Neural crest cell (in vitro differentiated cells): ENCODE measurements around the gene RPL37A. TPM values are rescaled to one million over a fixed set of nuclear protein-coding genes. Genes with fewer than 3 reads are reported as not detected.

Experiments
- DNase-seq: peaks from one replicate; pipeline ENCODE4 v3.0.0; 2021; ENCODE audit warnings: low read depth, mixed read lengths, low spot score
- H3K27ac Mint-ChIP-seq: one replicate; pipeline ENCODE4 v1.8.0; 2021; ENCODE audit warnings: mild to moderate bottlenecking, mixed read lengths; ENCODE audit not compliant: unreplicated experiment
- H3K27me3 Mint-ChIP-seq: 2 replicates; pipeline ENCODE4 v1.8.0; 2021; ENCODE audit warnings: low read depth, mild to moderate bottlenecking, mixed read lengths
- H3K36me3 Mint-ChIP-seq: 2 replicates; pipeline ENCODE4 v1.8.0; 2021; ENCODE audit warnings: low read depth, mild to moderate bottlenecking, mixed read lengths
- H3K4me1 Mint-ChIP-seq: 2 replicates; pipeline ENCODE4 v1.8.0; 2021; ENCODE audit warnings: mixed read lengths
- H3K4me3 Mint-ChIP-seq: one replicate; pipeline ENCODE4 v1.8.0; 2021; ENCODE audit warnings: mild to moderate bottlenecking, mixed read lengths
- H3K9me3 Mint-ChIP-seq: 2 replicates; pipeline ENCODE4 v1.8.0; 2021; ENCODE audit warnings: mixed read lengths
- total RNA-seq: library from RNA; stranded (reverse); gene quantifications from 2 replicates; pipeline ENCODE4 v1.2.1, GENCODE V29; 2021
- TF ChIP-seq, protein P1 (sequence below): fragments of 200-600 bp; sonication (generic); conservative IDR thresholded peaks from 2 replicates; pipeline ENCODE4 v1.5.0; 2021; ENCODE audit warnings: antibody characterized with exemption, mild to moderate bottlenecking

RPL37A gene
- total RNA-seq, 1 donor from 2014 or later, result 3,339 TPM

GRCh38 chr2:216505133-216506106, 6.8 kb downstream of the RPL37A start:
- peaks cover 5% of the 10 kb centered on the region for H3K27me3 Mint-ChIP-seq
- H3K27ac Mint-ChIP-seq, result peak overlapping the region; percentile 54
- peaks cover 50% of the 10 kb centered on the region for H3K4me1 Mint-ChIP-seq
- no peak for DNase-seq
- H3K9me3 Mint-ChIP-seq, result no peaks in the 10 kb centered on the region
- TF ChIP-seq, protein P1, sequence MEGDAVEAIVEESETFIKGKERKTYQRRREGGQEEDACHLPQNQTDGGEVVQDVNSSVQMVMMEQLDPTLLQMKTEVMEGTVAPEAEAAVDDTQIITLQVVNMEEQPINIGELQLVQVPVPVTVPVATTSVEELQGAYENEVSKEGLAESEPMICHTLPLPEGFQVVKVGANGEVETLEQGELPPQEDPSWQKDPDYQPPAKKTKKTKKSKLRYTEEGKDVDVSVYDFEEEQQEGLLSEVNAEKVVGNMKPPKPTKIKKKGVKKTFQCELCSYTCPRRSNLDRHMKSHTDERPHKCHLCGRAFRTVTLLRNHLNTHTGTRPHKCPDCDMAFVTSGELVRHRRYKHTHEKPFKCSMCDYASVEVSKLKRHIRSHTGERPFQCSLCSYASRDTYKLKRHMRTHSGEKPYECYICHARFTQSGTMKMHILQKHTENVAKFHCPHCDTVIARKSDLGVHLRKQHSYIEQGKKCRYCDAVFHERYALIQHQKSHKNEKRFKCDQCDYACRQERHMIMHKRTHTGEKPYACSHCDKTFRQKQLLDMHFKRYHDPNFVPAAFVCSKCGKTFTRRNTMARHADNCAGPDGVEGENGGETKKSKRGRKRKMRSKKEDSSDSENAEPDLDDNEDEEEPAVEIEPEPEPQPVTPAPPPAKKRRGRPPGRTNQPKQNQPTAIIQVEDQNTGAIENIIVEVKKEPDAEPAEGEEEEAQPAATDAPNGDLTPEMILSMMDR, result no peak
- H3K4me3 Mint-ChIP-seq, result peak overlapping the region; percentile 55
- peaks cover 38% of the 10 kb centered on the region for H3K36me3 Mint-ChIP-seq

DNA sequence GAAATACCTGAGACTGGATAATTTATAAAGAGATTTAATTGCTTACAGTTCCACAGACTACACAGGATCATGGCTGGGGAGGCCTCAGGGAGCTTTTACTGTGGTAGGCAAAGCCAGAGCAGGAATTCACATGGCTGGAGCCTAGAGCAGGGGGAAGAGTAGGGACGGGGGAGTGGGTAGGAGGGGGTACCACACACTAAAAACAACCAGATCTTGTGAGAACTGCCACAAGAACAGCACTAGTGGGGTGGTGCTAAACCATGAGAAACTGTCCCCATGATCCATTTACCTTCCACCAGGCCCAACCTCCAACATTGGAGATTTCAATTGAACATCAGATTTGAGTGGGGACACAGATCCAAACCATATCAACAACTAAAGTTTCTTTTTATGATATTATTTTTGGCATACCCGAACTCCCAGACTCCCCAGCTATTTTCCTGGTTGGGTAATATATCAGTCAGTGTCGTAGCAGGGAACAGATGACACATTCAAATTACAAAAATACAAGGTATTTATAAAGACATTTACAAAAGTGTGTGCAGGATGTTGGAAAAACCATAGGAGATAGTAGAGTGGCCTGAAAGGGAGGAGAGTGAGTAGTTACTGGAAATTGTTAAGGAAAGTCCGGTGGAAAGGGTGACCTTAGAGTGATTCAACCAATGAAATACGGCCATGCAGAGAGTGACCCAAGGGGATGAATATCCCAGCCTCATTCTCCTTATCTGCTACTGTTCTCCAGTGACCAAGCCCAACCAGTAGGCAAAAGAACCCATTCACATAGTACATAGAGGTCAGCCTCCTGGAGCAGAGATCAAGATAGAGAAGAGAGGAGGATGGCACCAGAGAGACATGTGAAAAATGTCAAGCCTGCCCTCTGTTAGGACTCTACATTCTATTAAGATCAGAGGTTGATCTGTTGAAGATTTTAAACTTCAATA, 8.8 kb downstream of the RPL37A start:
- H3K27ac Mint-ChIP-seq, result no peak overlapping the region
- TF ChIP-seq, protein P1, result no peak
- H3K36me3 Mint-ChIP-seq, result peaks cover 24% of the 10 kb centered on the region
- peaks cover 5% of the 10 kb centered on the region for H3K27me3 Mint-ChIP-seq
- peak overlapping the region; percentile 62 for H3K4me3 Mint-ChIP-seq
- H3K4me1 Mint-ChIP-seq, result peaks cover 35% of the 10 kb centered on the region
- DNase-seq, result no peak
- H3K9me3 Mint-ChIP-seq, result no peaks in the 10 kb centered on the region

DNA sequence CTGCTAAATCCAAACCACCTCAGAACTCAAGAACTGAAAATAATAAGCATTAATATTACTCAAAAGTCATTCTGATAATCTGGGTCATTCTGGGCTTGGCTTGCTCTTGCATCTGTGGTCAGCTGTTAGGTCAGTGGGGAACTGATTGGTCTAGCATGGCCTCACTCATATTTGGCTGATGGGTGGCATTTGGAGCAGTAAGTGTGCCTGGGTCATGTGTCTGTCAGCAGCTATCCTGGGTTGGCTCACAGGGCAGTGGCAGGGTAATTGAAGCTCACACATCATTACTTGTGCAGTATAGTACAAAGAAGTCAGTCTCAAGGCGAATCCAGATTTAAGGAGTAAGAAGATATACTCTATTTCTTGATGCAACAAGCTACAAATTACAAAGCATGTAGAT, 9.6 kb downstream of the RPL37A start:
- TF ChIP-seq, protein P1, result no peak
- Mint-ChIP-seq H3K36me3 (peaks cover 20% of the 10 kb centered on the region), H3K27ac (no peak overlapping the region), H3K4me3 (peak overlapping the region; percentile 5), H3K27me3 (peaks cover 5% of the 10 kb centered on the region), H3K4me1 (peaks cover 28% of the 10 kb centered on the region), H3K9me3 (no peaks in the 10 kb centered on the region)
- no peak for DNase-seq

DNA sequence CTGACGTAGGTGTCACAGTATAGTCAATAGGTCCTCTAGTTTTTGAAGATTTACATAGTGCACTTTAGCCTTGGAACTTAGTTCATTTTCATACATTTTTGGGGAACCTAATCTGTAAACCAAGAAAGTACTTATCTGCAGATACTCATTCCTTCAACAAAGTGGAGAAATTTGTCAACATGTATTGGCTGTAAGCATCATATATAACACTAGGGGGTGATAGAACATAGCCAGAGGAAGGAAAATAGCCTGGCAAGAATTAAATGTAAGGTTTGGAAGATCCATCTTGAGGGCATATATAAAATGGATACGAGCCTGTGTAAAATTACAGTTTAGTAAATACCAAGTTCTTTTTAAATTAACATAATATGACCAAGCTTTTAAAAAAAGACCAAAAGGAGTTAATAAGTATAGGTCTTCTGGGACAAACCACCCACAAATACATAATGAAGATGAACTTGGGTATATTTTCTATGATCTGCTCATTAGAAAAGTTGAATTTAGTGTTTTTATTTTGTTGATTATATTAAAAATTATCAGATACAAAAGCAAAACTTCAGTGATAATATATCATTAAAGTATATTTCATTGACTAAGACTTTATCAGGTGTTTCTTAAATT, 18.2 kb downstream of the RPL37A start:
- Mint-ChIP-seq H3K27ac (no peak overlapping the region), H3K27me3 (no peaks in the 10 kb centered on the region), H3K4me3 (peak overlapping the region; percentile 10), H3K36me3 (peaks cover 4% of the 10 kb centered on the region), H3K4me1 (peaks cover 24% of the 10 kb centered on the region), H3K9me3 (no peaks in the 10 kb centered on the region)
- no peak for DNase-seq
- TF ChIP-seq, protein P1, result peak; percentile 87
